Right lobe of liver (tissue), 4 donors: ENCODE results near the gene GRIA3.

Experiments used
- CTCF ChIP-seq, 4 donors: fragments of 200-600 bp in 3 of 4; fragments of 450-650 bp in 1 of 4; IDR thresholded peaks; one replicate each; pipeline versions ENCODE4 v1.5.1 to v1.8.0; 2016 to 2022; ENCODE audit warnings: antibody characterized with exemption in 4 of 4, mild to moderate bottlenecking in 2 of 4
- POLR2A ChIP-seq: fragments of 450-650 bp; IDR thresholded peaks from one replicate; pipeline ENCODE4 v1.6.1; 2017; ENCODE audit warnings: antibody characterized with exemption, mild to moderate bottlenecking
- donor health status: DM: no; HTN: no; CAD: no.
- donor health status: DM: no; HTN: no; CAD: no.
- donor health status: DM: no; HTN: yes; CAD: no.

DNA sequence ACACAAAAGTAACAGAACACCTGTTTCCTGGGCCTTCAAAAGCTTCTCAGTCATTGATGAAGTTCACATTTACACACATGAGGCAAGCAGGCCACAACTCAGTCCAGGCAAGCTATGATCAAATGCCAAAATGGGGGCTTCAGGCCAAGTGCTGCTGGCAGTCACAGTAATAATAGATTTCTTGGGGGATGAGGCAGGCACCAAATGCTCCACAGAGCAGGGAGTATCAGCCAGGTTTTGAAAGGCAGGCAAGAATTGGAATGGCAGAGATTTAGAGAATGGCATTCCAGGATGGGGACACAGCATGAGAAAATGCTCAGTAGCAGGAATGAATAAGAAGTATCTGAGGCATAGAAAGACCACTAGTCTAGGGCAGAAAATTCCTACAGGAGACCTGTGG is 52.8 kb downstream of the GRIA3 start:
- TF ChIP-seq CTCF (IDR thresholded peaks at IDR 0.05) (no peak), POLR2A (no peak)
